ENCODE data around the gene CALCOCO1. TPM values are rescaled to one million over a fixed set of nuclear protein-coding genes. Genes with fewer than 3 reads are reported as not detected.

Gene CALCOCO1
- total RNA-seq, 1 experiment from 2014 or later = 27.0 TPM

- TF ChIP-seq STAT6 (CRISPR knock-in tag; conservative IDR thresholded peaks at IDR 0.05; ENCODE audit: low read depth) (no peak), IRF1 (CRISPR knock-in tag; IDR thresholded peaks at IDR 0.05) (no peak), FOXP4 (CRISPR knock-in tag; IDR thresholded peaks at IDR 0.05) (no peak), TCF7 (CRISPR knock-in tag; IDR thresholded peaks at IDR 0.05; ENCODE audit: low read depth) (no peak)
Measured at GRCh38 chr12:53770281-53770680, 43.0 kb upstream of the CALCOCO1 start (continued).

DNA sequence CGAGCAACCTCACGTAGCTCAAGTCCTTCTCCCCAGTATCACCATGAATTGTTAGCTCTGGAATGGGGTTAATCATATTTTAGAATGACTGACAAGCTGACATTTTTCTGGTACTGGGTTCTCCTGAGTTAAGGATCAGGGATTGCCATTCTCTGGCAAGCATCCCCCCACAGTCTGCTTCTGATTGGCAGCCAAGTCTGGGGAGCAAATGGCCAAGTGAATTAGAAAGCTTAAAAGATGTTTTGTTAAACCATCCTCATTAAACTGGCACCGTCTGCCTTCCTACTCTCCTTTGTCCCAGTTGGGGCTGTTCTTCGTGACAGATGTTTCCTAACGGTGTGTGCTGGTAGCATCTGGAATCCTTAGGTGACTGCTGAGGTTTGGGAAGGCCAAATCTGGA lies 41.7 kb upstream of the CALCOCO1 start:
- DNase-seq (ENCODE audit: low spot score) (no peak), ATAC-seq (no peak)
- Mint-ChIP-seq H3K4me3 (no peak overlapping the region), H3K4me1 (no peaks in the 10 kb centered on the region), H3K27ac (no peak overlapping the region), H3K9me3 (no peaks in the 10 kb centered on the region), H3K36me3 (no peaks in the 10 kb centered on the region), H3K27me3 (ENCODE audit: low read depth) (peaks cover 39% of the 10 kb centered on the region)
- CTCF ChIA-PET = interaction anchor here (1.0 to 2.1 kb wide), 7 partner anchors 11 to 193 kb away, joined by 3 to 9 read pairs (median 3); no protein-coding TSS in a partner anchor
- POLR2A ChIA-PET = no interaction called here
- TF ChIP-seq GRHL2 (CRISPR knock-in tag; IDR thresholded peaks at IDR 0.05; ENCODE audit: insufficient replicate concordance, severe bottlenecking) (no peak), FOXP4 (CRISPR knock-in tag; IDR thresholded peaks at IDR 0.05) (no peak), TEAD1 (CRISPR knock-in tag; IDR thresholded peaks at IDR 0.05) (no peak), RELA (CRISPR knock-in tag; IDR thresholded peaks at IDR 0.05; ENCODE audit: borderline replicate concordance) (no peak), ZNF671 (CRISPR knock-in tag; IDR thresholded peaks at IDR 0.05) (no peak), CDX4 (CRISPR knock-in tag; IDR thresholded peaks at IDR 0.05; ENCODE audit: borderline replicate concordance) (no peak), FOXP1 (CRISPR knock-in tag; IDR thresholded peaks at IDR 0.05; ENCODE audit: borderline replicate concordance) (no peak), PRDM15 (CRISPR knock-in tag; IDR thresholded peaks at IDR 0.05) (no peak), FOXJ3 (CRISPR knock-in tag; IDR thresholded peaks at IDR 0.05; ENCODE audit: borderline replicate concordance) (no peak), TP53 (CRISPR knock-in tag; IDR thresholded peaks at IDR 0.05) (no peak), CREM (CRISPR knock-in tag; IDR thresholded peaks at IDR 0.05) (no peak), ESRRA (CRISPR knock-in tag; IDR thresholded peaks at IDR 0.05; ENCODE audit: borderline replicate concordance) (no peak), MYBL2 (CRISPR knock-in tag; IDR thresholded peaks at IDR 0.05) (no peak), EMX1 (CRISPR knock-in tag; IDR thresholded peaks at IDR 0.05) (no peak), TCF7 (CRISPR knock-in tag; IDR thresholded peaks at IDR 0.05; ENCODE audit: low read depth) (no peak)
- TF ChIP-seq, protein P1, sequence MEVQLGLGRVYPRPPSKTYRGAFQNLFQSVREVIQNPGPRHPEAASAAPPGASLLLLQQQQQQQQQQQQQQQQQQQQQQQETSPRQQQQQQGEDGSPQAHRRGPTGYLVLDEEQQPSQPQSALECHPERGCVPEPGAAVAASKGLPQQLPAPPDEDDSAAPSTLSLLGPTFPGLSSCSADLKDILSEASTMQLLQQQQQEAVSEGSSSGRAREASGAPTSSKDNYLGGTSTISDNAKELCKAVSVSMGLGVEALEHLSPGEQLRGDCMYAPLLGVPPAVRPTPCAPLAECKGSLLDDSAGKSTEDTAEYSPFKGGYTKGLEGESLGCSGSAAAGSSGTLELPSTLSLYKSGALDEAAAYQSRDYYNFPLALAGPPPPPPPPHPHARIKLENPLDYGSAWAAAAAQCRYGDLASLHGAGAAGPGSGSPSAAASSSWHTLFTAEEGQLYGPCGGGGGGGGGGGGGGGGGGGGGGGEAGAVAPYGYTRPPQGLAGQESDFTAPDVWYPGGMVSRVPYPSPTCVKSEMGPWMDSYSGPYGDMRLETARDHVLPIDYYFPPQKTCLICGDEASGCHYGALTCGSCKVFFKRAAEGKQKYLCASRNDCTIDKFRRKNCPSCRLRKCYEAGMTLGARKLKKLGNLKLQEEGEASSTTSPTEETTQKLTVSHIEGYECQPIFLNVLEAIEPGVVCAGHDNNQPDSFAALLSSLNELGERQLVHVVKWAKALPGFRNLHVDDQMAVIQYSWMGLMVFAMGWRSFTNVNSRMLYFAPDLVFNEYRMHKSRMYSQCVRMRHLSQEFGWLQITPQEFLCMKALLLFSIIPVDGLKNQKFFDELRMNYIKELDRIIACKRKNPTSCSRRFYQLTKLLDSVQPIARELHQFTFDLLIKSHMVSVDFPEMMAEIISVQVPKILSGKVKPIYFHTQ (CRISPR knock-in tag; IDR thresholded peaks at IDR 0.05) = no peak
- TF ChIP-seq, protein P2, sequence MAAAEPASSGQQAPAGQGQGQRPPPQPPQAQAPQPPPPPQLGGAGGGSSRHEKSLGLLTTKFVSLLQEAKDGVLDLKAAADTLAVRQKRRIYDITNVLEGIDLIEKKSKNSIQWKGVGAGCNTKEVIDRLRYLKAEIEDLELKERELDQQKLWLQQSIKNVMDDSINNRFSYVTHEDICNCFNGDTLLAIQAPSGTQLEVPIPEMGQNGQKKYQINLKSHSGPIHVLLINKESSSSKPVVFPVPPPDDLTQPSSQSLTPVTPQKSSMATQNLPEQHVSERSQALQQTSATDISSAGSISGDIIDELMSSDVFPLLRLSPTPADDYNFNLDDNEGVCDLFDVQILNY (CRISPR knock-in tag; IDR thresholded peaks at IDR 0.05) = no peak

Measured in WTC11 (cell line).